Stimulated activated CD4-positive, alpha-beta T cell treated with anti-CD3 and anti-CD28 coated beads, TNF-alpha, amount 100 ng/mL, for 48 hours (primary cell): Measurements from ENCODE around the gene GLRX5.

Source experiments
- DNase-seq, 3 donors: peaks; one replicate each; pipeline ENCODE4 v3.0.0-alpha.2; 2020; ENCODE audit warnings: low read depth in 3 of 3

The GLRX5 gene

GRCh38 chr14:95535226-95536021 is 574 bp downstream of the GLRX5 start:
- no peak for DNase-seq

GRCh38 chr14:95536036-95536593 is 1.3 kb downstream of the GLRX5 start:
- no peak for DNase-seq

GRCh38 chr14:95536671-95537070 is 1.8 kb downstream of the GLRX5 start:
- no peak for DNase-seq

- no peak for DNase-seq
Observed at GRCh38 chr14:95537298-95538089, 2.6 kb downstream of the GLRX5 start.

GRCh38 chr14:95538801-95539509 is 4.1 kb downstream of the GLRX5 start:
- no peak for DNase-seq

- no peak for DNase-seq
Observed at GRCh38 chr14:95540236-95540855, 5.5 kb downstream of the GLRX5 start.

- no peak for DNase-seq
Observed at GRCh38 chr14:95541346-95541745, 6.5 kb downstream of the GLRX5 start.

GRCh38 chr14:95541932-95542930 is 7.4 kb downstream of the GLRX5 start:
- DNase-seq = no peak

- no peak for DNase-seq
Observed at GRCh38 chr14:95543021-95543420, 8.2 kb downstream of the GLRX5 start.

GRCh38 chr14:95544588-95544987 is 9.7 kb downstream of the GLRX5 start:
- no peak for DNase-seq

GRCh38 chr14:95545515-95546168 is 10.8 kb downstream of the GLRX5 start:
- DNase-seq = no peak

- no peak for DNase-seq
Observed at GRCh38 chr14:95547272-95547625, 12.4 kb downstream of the GLRX5 start.

GRCh38 chr14:95547626-95548327 is 12.9 kb downstream of the GLRX5 start:
- no peak for DNase-seq

- DNase-seq = no peak
Observed at GRCh38 chr14:95548328-95548929, 13.6 kb downstream of the GLRX5 start.

- no peak for DNase-seq
Observed at GRCh38 chr14:95549656-95550585, 15.1 kb downstream of the GLRX5 start.

- DNase-seq = no peak
Observed at GRCh38 chr14:95551435-95551834, 16.6 kb downstream of the GLRX5 start.

GRCh38 chr14:95553141-95553540 is 18.3 kb downstream of the GLRX5 start:
- DNase-seq = no peak

GRCh38 chr14:95555053-95555452 is 20.2 kb downstream of the GLRX5 start:
- no peak for DNase-seq
